HG02623 (cell line): Measurements from ENCODE around the gene AFAP1.

Experiments used
- ATAC-seq: cut with Tn5 transposase; IDR thresholded peaks from one replicate; pipeline ENCODE4 v1.9.1; 2021; ENCODE audit warnings: moderate library complexity; ENCODE audit not compliant: unreplicated experiment

The AFAP1 gene

GRCh38 chr4:7844594-7844991, 95.1 kb downstream of the AFAP1 start:
- ATAC-seq: no peak

- ATAC-seq: no peak
These were observed 95.6 kb downstream of the AFAP1 start for GRCh38 chr4:7843831-7844593.

DNA sequence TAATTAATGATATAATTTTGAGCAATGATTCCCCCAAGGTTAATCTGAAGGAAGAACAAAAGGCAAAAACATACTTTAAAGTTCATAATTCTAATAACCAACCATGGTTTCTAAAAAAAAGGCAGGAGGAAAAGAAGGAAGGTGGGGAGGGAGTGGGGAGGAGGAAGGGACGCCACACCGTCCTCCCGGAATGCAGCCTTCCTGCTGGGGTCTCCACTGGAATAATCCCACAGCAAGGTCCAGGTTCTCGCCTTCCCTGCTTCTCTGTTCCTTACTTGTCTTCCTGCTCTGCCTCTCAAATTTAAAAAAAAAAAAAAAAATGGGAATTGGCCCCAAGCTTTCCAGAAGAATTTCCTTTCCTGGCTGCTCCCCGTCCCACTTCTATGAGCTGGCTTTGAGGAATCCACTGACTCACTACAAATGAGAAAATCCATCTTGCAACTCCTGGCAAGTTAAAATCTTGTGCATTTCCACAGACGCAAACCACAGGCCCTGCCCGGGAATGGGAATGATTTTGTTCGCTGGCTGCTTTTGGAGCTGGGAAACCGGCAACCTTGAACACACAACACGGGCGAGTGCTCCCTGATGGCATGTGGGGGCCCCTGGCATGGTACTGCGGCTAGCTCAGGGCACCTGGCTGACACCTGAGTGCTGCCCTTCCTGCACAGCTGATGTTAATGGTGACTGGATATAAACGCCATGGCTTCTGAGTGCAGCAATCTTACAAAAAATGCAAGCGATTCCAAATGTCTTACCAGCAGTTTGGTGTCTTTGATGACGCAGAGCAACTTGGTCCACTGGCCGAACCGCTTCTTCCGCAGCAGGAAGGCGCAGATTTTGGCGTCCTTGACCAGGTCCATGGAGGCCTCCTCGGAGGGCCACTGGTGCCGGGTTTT, 97.0 kb downstream of the AFAP1 start:
- no peak for ATAC-seq

DNA sequence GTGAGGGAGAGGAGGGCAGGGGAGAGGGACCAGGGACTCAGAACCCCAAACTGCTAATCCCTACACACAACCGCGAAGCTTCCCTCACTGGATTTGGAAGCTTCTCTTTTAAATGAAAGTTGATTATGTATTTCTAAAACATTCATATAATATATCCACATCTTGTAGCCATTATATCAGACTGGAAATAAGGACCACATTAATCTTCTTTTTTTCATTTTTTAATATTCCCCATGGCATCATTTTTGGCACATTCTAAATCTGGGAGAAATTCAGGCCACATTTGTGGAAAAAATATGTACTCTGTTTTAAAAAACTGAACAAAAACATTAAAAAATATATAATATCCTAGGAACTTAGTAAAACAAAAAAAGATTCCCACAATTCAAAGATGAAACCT, 97.8 kb downstream of the AFAP1 start:
- ATAC-seq: no peak

DNA sequence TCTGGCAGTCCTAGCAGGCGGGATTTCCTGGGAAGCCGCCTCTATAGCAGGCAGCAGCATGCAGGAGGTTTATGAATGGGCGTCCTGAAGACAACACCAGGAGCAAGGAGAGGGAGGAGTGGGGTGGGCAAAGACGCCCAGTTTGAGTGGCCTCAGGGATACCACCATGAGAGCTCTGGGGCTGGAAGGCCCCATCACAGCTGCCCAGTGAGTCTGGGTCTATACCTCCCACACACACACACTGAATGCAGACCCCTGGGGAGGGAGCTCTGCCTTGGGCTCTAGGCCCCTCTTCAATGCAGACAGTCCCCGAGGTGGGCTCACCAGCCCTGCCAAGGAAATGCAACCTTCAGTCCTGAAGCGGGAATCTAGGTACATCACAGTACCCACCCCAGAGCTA, 98.6 kb downstream of the AFAP1 start:
- no peak for ATAC-seq

- no peak for ATAC-seq
These were observed 99.8 kb downstream of the AFAP1 start for GRCh38 chr4:7839856-7840255.

- ATAC-seq: no peak
These were observed 101.4 kb downstream of the AFAP1 start for GRCh38 chr4:7838136-7838782.

DNA sequence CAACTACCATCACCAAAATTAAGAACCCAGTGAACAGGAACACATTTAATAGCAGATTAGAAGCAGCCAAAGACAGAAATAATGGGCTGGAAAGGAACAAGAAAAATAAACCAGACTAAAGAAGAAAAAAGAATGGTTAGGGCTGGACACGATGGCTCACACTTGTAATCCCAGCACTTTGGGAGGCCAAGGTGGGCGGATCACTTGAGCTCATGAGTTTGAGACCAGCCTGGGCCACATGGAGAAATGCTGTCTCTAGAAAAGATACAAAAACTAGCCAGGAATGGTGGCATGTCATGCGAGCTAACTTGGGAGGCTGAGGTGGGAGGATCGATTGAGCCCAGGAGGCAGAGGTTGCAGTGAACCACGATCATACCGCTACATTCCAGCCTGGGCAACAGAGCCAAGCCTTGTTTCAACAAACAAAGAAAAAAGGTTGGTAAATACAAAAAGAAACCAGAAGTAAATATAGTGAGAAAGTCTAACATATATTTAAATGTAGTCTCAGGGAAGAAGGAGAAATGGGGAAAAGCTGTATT, 102.0 kb downstream of the AFAP1 start:
- no peak for ATAC-seq

DNA sequence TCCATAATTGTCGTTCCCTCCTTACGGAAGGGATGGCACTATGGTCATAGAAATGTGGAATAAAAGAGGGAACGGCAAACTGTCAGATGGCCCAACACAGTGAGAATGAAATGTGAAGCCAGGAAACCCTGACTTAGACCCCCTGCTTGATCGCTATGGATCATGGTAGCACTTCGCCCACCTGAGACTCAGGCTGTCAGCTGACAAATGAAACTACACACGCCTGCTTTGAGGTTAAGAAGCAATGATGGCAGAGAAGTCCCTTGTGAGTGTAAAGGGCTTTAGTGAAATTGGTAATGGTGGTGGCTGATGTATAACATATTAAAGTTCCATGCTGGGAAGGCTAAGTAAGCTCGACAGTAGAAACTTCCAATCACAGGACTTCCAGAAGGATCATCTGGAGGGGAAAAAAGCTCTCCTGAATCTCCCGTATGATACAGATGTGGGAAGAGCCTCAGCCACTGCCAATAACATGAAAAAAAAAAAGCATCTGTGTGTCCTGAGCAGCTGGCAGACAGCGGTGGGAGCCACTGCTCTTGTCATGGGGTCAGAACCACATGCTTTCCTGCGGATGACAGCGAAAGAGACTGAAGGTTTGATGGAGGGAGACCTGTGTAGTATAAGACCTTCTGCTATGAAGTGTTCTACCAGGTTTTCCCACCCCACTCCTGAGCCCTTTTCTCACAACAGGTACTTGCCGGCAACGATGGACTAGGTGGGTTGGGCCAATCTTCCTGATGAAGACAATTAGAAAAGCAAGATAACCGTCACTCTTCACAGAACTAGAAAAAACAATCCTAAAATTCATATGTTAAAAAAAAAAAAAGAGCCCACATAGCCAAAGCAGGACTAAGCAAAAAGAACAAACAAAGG, 107.6 kb downstream of the AFAP1 start:
- ATAC-seq: no peak

GRCh38 chr4:7831330-7831729, 108.3 kb downstream of the AFAP1 start:
- no peak for ATAC-seq

- no peak for ATAC-seq
These were observed 108.9 kb downstream of the AFAP1 start for GRCh38 chr4:7830747-7831146.

GRCh38 chr4:7829652-7830580, 109.7 kb downstream of the AFAP1 start:
- no peak for ATAC-seq

GRCh38 chr4:7828793-7829301, 110.8 kb downstream of the AFAP1 start:
- ATAC-seq: no peak

DNA sequence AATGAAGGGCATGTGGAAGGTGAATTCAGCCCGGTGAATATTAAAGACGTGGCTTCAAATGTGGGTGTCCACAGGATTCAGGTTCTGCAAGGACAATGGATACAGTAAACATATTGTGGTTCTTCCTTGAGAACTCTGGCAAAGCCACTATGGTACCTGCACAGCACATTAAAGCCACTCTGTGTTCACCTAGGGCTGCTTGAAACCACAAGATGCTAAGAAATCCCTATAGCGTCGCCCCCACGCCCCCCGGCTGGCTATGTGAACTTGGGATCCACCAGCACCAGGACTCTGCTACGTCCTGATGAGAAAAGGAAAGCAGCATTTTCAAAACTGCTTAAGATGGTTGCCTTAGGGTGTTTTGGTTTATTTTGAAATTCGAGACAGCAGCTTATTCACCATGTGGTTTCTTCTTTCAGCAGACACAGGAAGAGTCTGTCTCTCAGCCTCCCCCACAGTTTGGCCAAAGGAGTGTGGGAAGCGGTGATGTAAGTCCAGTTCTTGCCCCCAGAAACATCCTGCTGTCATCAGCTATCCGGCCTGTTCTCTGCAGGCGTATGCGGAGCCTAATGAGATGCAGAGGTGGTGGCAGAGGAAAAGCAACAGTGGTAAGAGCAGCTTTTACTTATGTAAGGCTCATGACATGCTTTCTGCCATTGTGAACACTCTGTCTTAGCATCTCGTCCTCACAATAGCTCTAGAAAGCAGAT, 111.5 kb downstream of the AFAP1 start:
- no peak for ATAC-seq

GRCh38 chr4:7827566-7827965, 112.1 kb downstream of the AFAP1 start:
- no peak for ATAC-seq

GRCh38 chr4:7826909-7827306, 112.8 kb downstream of the AFAP1 start:
- no peak for ATAC-seq

DNA sequence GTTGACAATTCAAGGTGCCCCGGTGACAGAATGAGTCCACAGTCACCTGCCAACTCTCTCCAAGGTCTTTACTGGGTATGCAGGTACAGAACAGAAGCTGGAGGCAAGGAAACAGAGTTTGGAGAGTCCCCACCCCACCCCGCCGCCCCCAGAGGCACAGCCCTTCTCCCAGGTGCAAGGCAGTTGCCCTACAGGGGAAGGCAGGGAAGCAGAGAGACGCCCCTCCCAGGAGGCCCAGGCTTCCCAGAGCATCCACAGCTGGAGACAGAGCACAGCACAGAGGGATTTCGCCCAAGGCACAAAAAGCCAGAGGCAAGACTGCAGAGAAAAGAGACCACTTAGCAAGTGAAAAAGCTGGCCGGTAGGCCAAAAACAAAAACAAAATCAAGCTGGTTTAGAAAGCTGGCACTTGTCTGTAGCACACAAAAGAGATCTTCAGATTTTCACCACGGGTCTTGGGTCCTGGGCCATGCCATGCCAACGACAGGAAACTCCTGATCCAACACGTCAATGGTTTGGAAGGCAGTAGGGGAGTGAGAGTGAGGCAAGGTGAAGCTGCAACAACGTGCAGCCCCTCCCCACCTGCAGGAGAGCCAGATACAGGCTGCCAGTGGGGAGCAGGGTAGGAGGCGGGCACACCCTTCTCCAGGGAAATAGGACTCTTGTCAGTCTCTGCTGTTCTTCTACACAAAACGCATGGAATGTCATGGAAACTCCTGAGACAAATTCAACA, 113.3 kb downstream of the AFAP1 start:
- ATAC-seq: no peak

DNA sequence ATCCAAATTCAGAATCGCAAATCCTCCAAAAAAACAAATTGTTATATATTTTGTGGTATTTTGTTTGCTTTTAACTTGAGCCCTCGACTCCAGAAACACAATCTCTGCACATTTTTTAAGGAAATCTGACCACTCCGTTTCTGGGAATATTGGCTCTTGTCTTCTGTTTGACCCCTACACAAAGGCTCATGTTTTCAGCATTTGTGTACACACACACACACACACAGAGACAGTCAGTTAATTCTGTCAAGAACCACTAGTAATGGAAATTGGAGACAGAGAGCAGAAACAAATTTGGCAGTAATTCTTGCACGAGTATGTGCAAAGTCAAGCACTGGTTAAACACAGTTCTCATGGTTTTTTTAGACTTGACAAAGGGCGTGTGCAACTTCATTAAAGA, 115.4 kb downstream of the AFAP1 start:
- no peak for ATAC-seq
